GM18498 (cell line): ENCODE results near the gene SLC6A20.

ENCODE experiments used
- ATAC-seq: cut with Tn5 transposase; IDR thresholded peaks from one replicate; pipeline ENCODE4 v1.9.1; 2021; ENCODE audit warnings: mild to moderate bottlenecking, moderate library complexity; ENCODE audit not compliant: unreplicated experiment

Gene SLC6A20

DNA sequence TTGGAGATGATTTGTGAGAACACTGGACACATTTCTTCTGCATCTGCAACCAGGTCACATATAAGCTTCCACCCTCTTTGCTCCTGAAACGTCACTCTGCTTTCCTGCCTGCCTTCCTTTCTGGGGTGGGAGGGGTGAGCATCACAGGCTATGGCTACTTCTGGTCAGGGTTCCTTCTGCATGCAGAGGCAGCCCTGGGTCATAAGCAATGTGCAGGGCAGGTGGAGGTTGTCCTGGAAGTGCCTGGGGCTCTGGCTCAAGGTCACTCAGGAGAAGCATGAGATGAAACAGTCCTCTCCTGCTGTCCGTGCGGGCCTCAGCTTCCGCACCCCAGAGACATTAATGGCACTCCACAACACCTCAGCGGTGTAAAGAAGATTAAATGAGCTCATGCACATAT is 15.1 kb downstream of the SLC6A20 start:
- ATAC-seq, result no peak

DNA sequence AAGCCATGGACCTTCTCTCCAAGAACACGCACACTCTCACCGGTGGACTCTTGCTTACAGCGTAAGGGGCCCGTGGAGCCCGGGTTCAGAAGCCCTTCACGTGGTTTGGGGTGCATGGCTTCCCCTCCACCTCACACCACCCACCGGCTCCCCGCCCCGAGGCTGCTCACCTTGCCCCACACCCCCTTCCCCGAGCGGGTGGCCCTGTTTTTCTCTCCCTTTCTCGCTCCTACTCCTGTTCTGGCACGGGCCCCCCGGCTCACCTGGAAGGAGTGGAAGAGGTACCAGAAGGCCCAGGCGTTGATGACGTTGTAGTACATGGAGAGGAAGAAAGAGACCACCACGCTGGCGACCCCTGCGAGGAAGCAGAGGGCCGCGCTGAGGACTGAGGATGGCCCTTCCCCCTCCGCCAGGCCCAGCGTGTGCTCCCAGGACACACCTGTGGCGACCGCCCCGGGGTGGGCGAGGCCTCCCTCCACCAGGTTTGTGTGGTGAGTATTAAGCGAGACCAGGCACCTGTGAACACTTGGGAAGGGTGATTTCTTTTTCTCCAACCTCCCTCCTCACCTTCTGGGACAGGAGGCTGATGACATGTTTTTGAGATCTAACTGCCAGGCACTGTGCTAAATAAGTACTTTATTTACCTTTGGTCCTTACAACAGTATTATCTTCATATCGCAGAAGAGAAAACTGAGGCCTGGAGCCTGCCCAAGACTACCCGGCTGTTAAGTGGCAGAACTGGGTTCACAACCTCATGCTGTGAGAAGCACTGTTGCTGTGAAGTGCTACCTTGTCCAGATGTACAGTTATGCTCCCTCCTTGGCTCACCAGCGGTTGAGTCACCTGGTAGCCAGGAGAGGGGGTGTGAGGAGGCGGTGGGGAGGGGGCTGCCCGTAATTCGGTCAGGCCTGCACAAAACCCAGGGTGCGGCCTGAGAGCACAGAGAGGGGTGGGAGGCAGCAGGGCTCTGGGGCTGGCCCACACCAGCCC is 16.3 kb downstream of the SLC6A20 start:
- no peak for ATAC-seq

DNA sequence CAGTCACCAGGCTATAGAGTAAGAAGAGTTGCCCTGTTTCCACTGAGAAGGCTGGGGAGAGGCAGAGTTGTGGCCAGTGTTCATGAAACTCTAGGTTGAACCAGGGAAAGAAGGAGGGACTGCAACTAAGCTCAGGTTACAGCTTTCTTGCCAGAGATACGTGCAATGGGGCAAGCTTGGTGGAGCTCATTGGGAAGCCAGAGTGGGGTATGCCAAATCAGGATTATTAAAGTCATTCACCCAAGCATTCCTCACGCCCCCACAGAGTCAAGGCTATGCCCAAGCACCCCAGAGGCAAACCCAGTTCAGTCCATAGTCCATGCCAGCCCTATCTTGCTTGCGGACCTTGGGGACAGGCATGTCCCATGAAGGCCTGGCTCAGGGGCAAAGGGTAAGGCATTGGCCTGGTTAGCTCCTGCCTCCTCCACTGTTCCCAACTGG is 17.6 kb downstream of the SLC6A20 start:
- ATAC-seq, result no peak

DNA sequence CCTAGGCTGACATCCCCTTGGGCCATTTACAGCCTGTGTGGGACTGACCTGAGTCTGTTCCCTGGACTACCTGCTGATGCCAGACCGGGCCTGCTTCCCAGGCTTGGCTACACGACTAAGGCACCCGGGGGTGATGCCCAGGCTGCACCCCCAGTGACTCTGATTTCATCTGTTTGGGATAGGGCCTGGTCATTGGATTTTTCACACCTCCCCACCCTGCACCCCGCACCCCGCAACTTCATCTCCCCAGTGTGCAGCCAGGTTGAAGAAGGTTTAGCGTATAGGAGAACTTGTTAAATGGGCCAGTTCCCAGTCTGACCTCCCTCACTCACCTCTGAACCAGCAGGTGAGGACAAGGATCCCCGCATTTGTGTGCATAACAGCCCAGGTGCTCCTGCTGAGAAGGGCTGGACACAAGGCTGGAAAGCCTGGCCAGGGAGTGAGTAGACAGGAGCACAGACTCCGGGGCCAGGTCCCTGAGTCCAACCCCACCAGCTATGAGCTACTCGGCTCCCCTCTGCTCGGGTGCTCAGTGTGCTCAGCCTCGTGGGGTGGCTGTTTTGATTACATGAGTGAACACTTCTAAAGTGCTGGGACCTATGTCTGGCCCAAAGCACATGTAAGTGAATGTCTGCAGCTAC is 18.5 kb downstream of the SLC6A20 start:
- ATAC-seq, result no peak

DNA sequence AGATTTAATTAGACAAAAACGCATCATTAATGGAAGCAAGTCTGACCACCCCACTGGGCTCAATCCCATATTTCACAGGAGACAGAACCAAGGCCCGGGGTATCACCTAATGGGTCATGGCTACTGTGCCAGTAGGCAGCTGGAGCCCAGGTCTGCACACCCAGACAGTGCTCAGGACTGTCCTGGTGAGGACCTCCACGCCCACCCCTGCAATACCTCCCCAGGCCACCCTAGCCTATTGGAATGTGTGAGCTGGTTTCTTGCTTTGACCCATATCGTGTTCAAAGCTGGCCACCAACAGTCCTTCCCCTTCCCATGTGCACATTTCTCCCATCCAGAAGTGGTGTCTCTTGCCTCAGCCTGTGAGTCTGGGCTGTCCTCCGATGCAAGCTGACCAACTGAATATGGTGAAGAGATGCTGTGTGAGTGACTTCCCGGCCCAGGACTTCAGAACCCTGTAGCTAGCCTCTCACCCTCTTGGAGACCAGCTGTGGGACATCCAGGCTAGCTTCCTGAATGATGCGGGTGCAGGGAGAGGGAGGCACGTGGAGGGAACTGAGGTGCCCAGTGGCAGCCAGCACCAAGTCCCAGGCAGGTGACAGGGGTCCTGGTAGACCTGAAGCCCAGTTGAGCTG is 19.1 kb downstream of the SLC6A20 start:
- ATAC-seq, result no peak

DNA sequence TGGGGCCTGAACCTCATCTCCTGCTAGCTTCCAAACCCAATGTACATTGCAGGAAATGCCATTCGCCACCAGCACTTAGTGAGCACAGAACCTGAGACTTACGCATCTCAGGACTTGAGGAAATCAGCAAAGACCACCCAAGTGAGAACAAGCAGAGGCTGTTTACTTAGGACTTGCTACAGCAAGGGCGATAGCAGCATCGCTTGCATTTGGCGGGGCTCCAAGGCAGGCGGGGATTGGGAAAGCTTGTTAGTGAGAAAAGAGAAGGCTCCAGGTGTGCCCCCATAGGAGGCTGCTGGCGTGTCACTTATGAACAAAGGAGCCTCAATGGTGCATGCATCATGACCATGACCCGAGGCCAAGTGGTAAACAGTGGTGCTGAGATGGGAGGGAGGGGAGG is 19.7 kb downstream of the SLC6A20 start:
- ATAC-seq, result no peak

DNA sequence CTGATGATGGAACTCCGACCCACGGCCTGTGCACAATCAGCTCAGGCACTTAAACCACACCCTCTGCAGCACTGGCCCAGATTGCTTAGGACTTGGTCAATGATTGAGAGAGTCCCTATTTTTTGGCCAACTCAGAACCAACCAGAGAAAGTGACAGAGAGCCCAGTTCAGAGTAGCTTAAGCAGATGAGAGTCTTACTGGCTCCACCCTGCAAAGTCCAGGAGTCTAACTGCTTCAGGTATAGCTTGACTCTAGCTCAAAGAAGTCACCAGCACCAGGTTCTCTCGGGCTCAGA is 20.1 kb downstream of the SLC6A20 start:
- ATAC-seq, result no peak

DNA sequence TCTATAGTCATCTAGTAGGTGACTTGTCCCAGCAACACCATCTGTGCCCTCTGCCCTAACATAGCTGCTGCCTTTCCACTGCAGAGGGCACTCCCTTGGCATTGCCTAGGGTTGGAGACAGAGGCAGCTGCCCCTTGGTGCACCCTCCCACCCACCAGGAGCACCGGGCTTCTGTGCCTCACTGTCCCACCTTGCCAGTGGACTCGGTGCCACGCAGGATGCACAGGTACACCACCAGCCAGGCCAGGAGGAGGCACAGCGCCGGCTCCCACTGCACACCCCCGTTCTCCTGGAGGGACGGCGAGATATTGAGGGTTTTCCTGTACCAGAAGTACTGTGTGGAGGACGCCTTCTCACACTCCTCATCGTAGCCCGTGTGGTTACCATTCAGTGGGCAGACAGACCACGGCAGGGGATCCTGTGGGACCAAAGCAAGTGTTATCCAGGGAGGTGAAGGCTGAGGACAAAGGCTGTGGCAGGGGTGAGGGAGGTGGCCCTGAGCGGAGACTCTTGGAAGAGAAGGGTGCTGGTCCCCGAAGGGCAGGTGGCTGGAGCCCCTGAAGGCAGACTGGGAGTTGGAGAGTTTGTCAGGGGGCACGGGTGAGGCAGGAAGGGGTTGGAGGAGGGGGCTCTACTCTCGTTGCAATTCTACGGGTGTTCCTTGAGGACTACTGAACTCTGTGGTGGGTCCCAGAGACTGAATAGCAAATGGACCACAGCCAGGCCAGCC is 20.6 kb downstream of the SLC6A20 start:
- ATAC-seq, result no peak

DNA sequence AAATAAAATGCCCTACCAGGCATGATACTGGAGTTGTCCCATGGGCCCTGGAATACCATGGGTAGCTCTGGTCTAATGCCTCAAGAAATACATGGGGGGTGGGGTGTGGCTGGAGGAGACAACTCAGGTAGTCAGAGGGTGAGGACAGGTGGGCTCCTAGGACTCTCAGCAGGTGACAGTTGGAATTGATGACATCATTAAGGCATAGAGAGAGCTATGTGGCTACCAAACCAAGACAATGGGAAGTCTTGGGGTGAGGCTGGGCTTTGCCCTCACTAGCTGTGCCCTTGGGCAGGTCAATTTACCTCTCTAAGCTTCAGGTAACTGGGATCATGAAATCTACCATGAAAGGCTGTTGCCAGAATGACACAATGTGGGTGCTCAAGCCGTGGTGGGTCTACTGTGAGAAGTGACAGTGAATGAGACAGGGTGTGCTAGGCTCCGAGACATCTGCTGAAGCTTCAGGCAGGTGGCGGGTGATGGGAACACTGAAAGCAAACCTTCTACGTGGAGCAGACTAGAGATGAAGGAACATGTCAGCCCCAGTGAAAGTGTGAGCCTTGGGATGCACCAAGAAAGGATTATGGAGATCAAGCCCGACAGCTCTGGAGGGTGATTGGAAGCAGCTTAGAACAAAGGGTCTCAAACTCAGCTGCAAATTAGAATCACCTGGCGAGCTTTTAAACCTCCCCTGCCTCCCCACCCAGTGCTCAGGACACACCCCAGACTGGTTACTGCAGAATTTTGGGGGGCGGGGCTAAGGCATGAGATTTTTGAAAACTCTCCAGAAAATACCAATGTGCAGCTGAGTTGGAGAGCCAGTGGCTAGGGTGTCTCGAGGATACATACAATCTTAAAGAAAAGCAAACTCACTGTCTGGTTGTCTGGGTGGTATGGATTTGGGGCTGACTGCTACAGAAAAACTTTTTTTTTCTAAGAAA is 21.5 kb downstream of the SLC6A20 start:
- ATAC-seq, result no peak

DNA sequence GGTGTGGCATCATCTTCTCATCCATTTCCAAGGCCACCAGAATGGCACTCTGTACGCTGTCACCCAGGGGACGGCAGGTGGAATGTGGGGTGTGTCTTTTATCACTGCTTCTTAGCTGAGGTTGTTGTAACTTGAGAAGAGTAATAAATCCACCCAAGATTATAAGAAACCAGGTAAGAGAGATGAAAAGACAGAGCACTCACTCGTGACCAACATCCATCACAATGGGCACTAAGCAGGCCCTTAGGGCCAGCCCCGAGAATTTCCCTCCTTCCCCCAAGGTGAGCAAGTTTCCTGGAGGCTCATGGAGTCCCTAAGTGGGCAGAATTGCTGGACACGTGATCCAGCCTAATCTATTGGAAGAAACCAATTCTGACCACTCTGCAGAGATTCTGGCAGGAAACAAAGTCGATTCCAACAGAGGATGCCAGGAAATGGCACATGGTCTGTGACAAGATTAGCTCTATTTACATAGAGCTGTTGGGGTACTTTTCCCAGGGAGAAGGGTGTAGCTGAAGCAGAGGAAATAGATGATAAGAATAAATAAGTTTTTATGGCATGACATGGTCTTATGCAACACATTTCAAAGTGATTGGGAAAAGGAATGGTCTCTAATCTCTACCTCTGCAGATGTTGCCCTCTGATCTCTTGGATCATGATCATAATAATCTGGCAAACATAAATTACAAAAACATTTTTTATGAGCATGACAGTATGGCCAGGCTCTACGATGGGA is 22.5 kb downstream of the SLC6A20 start:
- ATAC-seq, result no peak

DNA sequence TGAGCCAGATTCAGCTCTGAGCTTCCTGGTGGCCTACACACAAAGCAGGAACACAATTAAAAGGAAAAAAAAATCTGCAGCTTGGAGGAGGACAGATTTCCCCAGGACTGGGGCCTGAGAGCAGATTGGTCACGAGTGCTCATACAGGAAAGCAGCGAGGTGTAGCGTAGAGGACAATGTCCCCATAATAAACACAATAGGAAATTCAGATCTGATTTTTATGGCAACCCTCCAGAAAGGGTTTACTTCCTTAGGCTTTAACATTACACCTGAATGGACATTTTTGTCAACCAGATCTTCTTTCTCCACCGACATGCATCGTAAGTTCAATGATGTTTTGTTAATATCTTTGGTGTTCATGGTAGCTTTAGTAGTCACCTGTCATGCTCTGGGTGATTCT is 23.3 kb downstream of the SLC6A20 start:
- ATAC-seq, result no peak

DNA sequence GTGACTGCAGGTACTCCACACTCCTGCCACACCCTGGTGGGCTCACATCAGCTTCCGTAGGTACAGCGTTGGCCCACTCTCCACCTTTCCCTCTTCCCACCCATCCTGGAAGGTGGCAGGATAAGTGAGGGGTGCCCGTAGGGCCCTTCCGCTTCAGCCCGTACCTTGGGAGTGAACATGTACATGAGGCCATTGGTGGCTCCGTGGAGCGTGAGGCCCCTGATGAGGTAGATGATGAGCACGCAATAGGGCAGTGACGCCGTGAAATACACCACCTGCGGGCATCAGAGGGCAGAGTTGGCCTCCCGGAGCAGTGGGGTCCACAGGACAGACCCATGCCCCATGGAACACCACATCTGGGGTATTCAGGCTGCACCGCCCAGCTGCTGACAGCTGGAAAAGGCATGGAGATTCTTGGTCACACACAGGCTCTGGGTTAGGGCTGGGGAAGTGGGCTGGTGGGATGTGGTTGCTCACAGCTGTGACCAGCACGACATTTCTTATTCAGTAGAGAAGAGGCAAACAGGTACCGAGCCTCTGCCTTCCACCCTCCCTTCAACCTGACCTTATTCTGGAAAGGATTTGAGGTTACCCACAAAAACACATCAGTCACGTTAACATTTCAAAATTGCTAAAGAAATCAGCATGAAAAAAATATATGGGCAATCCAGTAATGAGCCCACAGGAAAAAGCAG is 23.8 kb downstream of the SLC6A20 start:
- no peak for ATAC-seq

DNA sequence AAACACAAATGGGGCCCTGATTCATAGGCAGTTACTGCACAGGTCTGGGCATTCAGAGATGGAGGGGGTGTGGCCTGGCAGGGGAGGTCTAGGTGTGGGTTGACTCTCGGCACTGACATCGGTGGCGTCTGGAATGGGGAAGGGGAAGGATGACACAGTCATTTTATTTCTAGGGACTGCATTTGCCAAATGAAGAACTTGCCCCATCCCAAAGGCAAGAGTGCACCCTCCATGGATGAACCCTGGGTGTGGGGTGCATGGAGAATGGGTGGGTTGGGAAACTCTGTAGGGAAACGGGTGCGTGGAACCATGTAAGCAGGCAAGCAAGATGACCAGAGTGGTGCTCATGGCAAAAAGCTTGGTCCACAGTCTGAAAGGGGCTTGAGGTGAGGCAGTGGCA is 24.5 kb downstream of the SLC6A20 start:
- no peak for ATAC-seq

DNA sequence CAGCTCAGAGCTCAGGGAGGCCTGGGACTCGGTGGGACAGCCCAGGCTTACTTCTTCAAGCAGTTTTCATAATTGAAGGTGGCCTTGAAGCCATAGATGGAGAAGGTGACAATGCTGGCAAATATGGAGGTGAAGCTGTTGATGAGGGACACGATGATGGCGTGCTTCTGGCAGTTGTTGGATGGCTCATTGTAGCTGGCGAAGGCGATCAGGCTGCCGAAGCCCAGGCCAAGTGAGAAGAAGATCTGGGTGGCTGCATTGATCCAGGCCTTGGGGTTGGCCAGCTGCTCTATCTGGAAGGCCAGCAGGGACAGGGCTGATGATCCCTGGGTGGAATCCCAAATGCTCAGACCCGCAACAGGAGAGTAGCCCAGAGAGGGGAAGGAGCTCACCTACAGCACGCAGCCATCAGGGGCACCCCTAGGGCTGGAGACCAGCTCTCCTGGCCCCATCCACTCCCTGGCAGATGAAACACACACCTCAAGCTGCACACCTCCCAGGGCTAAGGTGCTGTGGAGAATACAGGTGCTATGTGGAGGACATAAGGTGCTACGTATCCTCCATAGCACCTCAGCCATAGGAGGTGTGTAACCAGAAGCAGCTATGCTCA is 25.1 kb downstream of the SLC6A20 start:
- ATAC-seq, result no peak

DNA sequence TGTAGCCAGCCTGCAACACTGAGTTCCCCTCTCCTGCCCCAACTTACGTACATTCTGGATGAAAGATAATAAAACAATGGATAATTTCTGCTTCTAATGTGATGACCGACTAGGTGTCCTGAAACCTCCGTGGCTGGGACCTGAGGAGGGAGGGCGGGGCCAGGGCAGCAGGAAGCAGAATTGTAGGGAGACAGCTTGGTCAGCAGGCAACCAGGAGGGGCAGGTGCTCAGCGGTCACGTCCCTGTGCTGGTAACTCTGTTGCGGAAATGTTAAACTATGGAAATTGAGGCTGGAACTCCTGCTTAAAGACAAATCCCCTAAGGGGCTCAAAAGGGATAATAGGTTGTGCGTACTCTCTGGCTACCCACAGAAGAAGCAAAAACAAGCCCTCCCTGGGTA is 30.4 kb downstream of the SLC6A20 start:
- ATAC-seq, result no peak

DNA sequence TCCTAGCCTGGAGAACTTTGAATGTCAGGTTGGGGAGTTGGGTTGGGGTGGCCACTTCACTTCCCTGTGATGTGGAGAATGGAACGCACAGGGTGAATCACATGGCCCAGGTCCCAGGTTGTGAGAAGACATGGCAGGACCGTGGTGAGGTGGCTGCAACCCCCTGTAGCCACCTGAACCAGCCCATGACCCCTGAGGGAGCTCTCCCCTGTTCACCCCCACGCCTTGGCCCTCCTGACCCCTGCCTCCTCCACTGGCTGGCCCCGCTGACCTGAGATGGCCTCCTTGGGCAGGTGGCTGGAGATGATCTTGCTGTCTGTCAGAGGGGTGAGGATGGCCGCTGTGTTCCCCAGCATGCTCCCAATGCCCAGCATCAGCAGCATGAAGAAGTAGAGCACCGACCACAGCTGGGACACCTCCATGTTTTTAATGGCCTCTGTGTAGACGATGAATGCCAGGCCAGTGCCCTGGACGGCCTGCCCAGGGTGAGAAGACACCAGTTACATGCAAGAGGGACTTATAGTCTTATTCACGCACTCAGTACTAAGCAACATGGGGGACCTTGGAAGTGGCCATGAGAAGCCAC is 31.0 kb downstream of the SLC6A20 start:
- no peak for ATAC-seq

DNA sequence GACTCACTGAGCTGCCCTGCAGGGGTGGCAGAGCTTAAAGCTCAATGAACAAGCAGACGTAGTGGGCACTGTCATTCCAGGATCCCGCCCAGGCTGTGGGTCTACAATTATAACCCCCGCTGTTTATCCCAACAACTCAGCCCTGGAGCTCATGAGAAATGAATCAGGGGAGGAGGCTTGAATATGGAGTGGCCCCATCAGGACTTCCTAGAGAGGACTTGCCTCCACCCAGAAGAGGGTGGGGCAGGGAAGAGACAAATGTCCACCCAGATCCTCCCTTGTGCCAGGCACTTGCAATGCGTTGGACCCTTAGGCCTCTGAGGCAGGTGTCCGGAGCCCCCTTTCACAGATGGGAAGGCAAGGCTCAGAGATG is 33.0 kb downstream of the SLC6A20 start:
- ATAC-seq, result no peak

DNA sequence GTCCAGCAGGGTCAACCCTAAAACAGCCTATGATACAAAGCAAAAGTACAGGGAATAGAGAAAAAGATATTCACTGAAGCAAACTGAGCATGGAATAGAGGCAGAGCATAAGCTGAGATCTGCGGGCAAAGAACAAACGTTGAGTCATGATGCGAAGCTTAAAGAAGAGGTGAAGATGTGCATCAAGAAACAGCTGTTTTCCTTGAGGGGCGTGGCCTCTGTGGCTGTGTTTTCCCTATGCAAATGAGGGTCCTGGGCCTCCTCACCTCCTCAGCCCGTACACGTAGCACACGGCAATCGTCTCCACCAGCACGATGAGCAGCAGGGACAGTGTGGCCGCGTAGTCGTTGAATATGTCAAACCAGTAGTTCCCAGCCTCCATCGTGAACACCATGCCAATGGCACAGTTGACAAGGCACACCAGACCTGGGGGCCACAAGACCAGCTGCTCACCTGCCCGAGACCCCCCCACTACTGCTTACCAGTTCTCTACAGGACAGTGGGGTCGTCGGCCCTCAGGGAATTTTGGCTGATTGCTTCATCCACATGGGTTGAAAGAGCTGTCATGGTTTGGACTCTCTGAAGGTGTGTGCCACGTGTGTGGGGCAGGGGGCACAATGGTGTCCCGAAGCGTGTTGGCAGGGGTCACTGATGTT is 33.6 kb downstream of the SLC6A20 start:
- ATAC-seq, result no peak
